K562 (cell line): Measurements from ENCODE around the gene ZFP57. TPM values are rescaled to one million over a fixed set of nuclear protein-coding genes. Genes with fewer than 3 reads are reported as not detected.

Experiments
- CHD7 ChIP-seq: fragments of 200-600 bp; sonication (generic); IDR thresholded peaks from one replicate; pipeline ENCODE4 v1.6.1; 2012; ENCODE audit warnings: mild to moderate bottlenecking, low read depth, low read length, inconsistent platforms
- CREB5 ChIP-seq: fragments of 250-450 bp; sonication (Bioruptor Pico); IDR thresholded peaks from 2 replicates; pipeline ENCODE4 v1.5.0; 2020; ENCODE audit warnings: mild to moderate bottlenecking
- ELF1 ChIP-seq: fragments of 200-800 bp; sonication (Bioruptor generic); IDR thresholded peaks from 2 replicates; pipeline ENCODE4 v1.6.1; 2016; ENCODE audit warnings: missing genetic modification characterization, missing compliant biosample characterization
- ELF4 ChIP-seq: fragments of 450-650 bp; formaldehyde crosslinking; IDR thresholded peaks from 2 replicates; pipeline ENCODE4 v1.4.0; 2022; ENCODE audit warnings: missing genetic modification characterization
- FOXP1 ChIP-seq: sonication (generic); formaldehyde crosslinking; IDR thresholded peaks from 2 replicates; pipeline ENCODE4 v1.8.0; 2022; ENCODE audit warnings: mild to moderate bottlenecking, missing genetic modification reagents
- MCM5 ChIP-seq: fragments of 450-650 bp; IDR thresholded peaks from 2 replicates; pipeline ENCODE4 v1.6.1; 2016; ENCODE audit warnings: low read depth
- NR2F6 ChIP-seq: fragments of 450-650 bp; formaldehyde crosslinking; IDR thresholded peaks from 2 replicates; pipeline ENCODE4 v1.4.0; 2020; ENCODE audit warnings: mild to moderate bottlenecking
- POLR2A ChIP-seq: fragments of 450-650 bp; conservative IDR thresholded peaks from 2 replicates; pipeline ENCODE4 v1.6.1; 2016
- RBM22 ChIP-seq: fragments of 200-400 bp; formaldehyde crosslinking; IDR thresholded peaks from 2 replicates; pipeline ENCODE4 v1.6.1; 2018; ENCODE audit warnings: low read length, low read depth; ENCODE audit not compliant: poor library complexity, severe bottlenecking
- TSC22D4 ChIP-seq: fragments of 450-650 bp; IDR thresholded peaks from 2 replicates; pipeline ENCODE4 v1.6.1; 2016; ENCODE audit warnings: missing genetic modification characterization, missing biosample characterization, control low read depth
- ZNF583 ChIP-seq: fragments of 250-450 bp; sonication (Bioruptor Pico); IDR thresholded peaks from 2 replicates; pipeline ENCODE4 v1.4.0; 2020
- polyA plus RNA-seq, 8 experiments: library from polyadenylated mRNA; depleted of rRNA in 4 of 8; stranded (reverse) in 5 of 8; unstranded in 3 of 8; fragments of >200 nt; fragmentation: Nextera tagmentation in 2 of 8; fragmentation: Illumina TruSeq in 1 of 8; extraction: Ambion mirVana in 2 of 8; extraction: Trizol in 1 of 8; gene quantifications; 2 replicates each; pipeline versions ENCODE4 v1.2.1 to v1.2.3, GENCODE V29; 2011 to 2014; ENCODE audit warnings: inconsistent platforms in 1 of 8, missing spikeins in 1 of 8
- total RNA-seq, 7 experiments: library from RNA; depleted of rRNA in 6 of 7; stranded (reverse); fragments of >200 nt in 6 of 7; fragmentation: Illumina TruSeq in 2 of 7; extraction: Trizol in 2 of 7; gene quantifications; 2 replicates each; pipeline versions ENCODE4 v1.2.1 to v1.2.3, GENCODE V29; 2011 to 2021; ENCODE audit warnings: low replicate concordance in 1 of 7
- TF ChIP-seq, protein P1 (sequence below): IDR thresholded peaks from 3 replicates; pipeline ENCODE4 v1.6.1; 2011; ENCODE audit warnings: borderline replicate concordance, mild to moderate bottlenecking; ENCODE audit not compliant: insufficient read length, insufficient read depth

The ZFP57 gene
- total and polyA plus RNA-seq, 9 of the 15 experiments (the other 6 are each of a cell fraction or from before 2014, with no cell fraction given) = 0.04 to 0.28 (median 0.13) TPM

- TF ChIP-seq, protein P1, sequence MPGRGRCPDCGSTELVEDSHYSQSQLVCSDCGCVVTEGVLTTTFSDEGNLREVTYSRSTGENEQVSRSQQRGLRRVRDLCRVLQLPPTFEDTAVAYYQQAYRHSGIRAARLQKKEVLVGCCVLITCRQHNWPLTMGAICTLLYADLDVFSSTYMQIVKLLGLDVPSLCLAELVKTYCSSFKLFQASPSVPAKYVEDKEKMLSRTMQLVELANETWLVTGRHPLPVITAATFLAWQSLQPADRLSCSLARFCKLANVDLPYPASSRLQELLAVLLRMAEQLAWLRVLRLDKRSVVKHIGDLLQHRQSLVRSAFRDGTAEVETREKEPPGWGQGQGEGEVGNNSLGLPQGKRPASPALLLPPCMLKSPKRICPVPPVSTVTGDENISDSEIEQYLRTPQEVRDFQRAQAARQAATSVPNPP = no peak
- TF ChIP-seq CREB5 (no peak), FOXP1 (CRISPR knock-in tag) (no peak), RBM22 (no peak), CHD7 (no peak), ZNF583 (CRISPR knock-in tag) (no peak), ELF4 (CRISPR knock-in tag) (peak; percentile 82), ELF1 (tag) (no peak), MCM5 (no peak), NR2F6 (CRISPR knock-in tag) (no peak), POLR2A (peak; percentile 24; the same call in 1 of the 2 replicates), TSC22D4 (tag) (no peak)
Observed at GRCh38 chr6:29628419-29629281, 52.3 kb downstream of the ZFP57 start (continued).
